ENCODE results near the gene MC1R.

Gene MC1R

DNA sequence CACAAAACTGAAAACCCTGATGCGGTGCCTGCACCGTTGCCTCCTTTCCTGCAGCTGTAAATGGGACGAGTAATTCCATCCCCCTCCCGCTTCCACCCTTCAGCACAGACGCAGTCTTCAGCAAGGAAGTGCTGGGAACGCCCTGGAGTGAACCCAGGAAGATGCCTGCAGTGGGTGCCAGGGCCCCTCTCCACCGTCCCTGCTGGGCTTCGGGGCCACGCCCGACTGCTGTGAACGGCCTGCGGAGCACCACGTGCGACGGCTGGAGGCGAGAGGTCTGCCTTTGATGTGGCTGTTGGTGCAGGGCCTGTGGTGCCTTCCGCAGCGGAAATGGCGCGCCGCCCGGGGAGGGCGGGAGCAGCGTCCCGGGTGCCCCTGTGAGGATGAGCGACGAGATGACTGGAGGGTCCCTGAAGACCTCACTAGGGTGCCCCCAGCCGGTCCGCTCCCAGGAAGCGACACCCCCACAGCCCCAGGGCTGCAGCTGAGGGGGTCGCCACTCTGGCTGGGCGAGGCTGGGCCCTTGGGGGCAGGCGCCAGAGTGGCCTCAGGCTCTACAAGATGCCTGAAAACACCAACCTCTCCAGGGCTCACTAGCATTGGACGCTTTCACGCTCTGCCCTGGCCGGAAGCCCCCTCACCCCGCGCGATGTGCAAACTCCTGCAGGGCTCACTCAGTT lies 749 bp upstream of the MC1R start:
- peak; percentile 90 for DNase-seq (ENCODE audit: low read depth)
- peak overlapping the region; percentile 55 for H3K4me3 ChIP-seq (ENCODE audit: low read length)
- TF ChIP-seq, protein P1, sequence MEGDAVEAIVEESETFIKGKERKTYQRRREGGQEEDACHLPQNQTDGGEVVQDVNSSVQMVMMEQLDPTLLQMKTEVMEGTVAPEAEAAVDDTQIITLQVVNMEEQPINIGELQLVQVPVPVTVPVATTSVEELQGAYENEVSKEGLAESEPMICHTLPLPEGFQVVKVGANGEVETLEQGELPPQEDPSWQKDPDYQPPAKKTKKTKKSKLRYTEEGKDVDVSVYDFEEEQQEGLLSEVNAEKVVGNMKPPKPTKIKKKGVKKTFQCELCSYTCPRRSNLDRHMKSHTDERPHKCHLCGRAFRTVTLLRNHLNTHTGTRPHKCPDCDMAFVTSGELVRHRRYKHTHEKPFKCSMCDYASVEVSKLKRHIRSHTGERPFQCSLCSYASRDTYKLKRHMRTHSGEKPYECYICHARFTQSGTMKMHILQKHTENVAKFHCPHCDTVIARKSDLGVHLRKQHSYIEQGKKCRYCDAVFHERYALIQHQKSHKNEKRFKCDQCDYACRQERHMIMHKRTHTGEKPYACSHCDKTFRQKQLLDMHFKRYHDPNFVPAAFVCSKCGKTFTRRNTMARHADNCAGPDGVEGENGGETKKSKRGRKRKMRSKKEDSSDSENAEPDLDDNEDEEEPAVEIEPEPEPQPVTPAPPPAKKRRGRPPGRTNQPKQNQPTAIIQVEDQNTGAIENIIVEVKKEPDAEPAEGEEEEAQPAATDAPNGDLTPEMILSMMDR (conservative IDR thresholded peaks at IDR 0.05; ENCODE audit: low read length) = no peak

DNA sequence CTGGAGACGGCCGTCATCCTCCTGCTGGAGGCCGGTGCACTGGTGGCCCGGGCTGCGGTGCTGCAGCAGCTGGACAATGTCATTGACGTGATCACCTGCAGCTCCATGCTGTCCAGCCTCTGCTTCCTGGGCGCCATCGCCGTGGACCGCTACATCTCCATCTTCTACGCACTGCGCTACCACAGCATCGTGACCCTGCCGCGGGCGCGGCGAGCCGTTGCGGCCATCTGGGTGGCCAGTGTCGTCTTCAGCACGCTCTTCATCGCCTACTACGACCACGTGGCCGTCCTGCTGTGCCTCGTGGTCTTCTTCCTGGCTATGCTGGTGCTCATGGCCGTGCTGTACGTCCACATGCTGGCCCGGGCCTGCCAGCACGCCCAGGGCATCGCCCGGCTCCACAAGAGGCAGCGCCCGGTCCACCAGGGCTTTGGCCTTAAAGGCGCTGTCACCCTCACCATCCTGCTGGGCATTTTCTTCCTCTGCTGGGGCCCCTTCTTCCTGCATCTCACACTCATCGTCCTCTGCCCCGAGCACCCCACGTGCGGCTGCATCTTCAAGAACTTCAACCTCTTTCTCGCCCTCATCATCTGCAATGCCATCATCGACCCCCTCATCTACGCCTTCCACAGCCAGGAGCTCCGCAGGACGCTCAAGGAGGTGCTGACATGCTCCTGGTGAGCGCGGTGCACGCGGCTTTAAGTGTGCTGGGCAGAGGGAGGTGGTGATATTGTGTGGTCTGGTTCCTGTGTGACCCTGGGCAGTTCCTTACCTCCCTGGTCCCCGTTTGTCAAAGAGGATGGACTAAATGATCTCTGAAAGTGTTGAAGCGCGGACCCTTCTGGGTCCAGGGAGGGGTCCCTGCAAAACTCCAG lies 1.1 kb downstream of the MC1R start:
- no peak for DNase-seq (ENCODE audit: low read depth)
- no peak overlapping the region for H3K4me3 ChIP-seq (ENCODE audit: low read length)
- TF ChIP-seq, protein P1 (conservative IDR thresholded peaks at IDR 0.05; ENCODE audit: low read length) = no peak

DNA sequence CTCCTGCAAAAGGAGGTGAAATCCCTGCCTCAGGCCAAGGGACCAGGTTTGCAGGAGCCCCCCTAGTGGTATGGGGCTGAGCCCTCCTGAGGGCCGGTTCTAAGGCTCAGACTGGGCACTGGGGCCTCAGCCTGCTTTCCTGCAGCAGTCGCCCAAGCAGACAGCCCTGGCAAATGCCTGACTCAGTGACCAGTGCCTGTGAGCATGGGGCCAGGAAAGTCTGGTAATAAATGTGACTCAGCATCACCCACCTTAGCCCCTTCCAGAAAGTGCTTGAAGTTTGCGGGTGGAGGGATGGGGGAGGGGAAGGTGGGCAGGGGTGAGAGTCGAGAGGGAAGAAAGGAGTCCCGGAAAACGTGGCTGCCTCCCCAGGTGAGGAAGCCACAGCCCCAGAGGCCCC lies 2.1 kb downstream of the MC1R start:
- TF ChIP-seq, protein P1 (conservative IDR thresholded peaks at IDR 0.05; ENCODE audit: low read length) = no peak
- DNase-seq (ENCODE audit: low read depth) = peak; percentile 30
- H3K4me3 ChIP-seq (ENCODE audit: low read length) = no peak overlapping the region; the same call in 1 of the 2 replicates

DNA sequence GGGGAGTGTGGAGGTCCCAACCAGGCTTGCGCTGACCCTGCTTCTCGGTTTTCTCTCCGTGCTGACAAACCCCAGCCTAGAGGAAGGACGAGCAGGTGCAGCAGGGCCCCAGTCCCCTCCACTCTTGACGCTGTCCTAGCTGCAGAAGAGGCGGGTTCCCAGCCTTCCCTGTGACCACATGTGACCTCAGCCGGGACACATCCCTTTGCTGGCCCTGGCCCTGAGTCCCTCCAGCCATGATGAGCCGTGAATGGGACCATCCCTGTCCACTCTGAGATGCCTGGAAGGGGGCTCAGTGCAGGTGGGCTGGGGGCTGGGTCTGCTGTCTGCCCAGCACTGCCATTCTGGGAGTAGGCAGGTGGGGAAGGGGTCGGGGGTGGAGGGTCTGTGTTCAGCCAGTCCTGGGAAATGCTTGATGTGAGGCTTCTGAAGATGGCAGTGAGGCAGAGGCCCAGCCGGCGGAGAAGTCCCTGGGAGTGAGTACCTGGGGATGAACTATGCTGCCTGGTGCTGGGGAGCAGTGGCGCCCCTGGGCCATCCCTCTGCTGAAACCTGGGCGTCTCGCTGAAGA lies 2.6 kb downstream of the MC1R start:
- TF ChIP-seq, protein P1 (conservative IDR thresholded peaks at IDR 0.05; ENCODE audit: low read length) = no peak
- no peak for DNase-seq (ENCODE audit: low read depth)

DNA sequence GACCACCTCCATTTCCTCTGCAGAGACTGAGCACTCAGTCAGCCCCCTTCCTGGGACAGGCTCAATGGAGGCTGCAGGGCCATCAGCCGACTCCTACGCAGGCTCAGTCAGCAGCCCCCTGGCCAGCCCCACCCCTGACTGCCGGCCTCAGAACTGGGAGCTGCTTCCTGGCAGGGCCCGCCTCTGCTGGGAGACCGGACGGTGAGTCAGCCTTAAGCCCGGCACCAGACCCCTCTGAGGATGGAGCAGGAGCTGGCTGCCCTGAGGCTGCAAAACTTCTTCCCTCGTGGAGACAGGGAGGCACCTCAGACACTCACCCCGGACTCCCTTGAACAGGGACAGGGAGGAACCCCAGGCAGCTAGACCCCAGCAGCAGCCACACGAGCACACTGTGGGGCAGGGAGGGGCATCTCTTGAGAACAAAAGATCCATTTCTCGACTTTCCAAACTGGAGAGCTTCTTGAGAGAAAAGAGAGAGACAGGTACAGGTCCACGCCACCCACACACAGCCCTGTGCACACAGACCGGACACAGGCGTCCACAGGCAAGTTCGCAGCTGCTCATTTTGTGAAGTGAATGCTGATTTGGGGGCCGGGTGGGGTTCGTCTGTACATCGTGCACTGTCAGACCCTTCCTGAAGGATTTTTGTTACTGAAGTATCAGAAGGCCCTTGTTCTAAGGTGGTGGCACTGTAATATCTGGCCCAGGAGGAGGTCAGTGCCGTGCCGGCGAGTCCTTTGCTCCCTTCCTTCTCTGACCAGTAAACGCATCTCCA lies 3.2 kb downstream of the MC1R start:
- peak; percentile 92 for DNase-seq (ENCODE audit: low read depth)
- TF ChIP-seq, protein P1 (conservative IDR thresholded peaks at IDR 0.05; ENCODE audit: low read length) = no peak
- H3K4me3 ChIP-seq (ENCODE audit: low read length) = peak overlapping the region; percentile 85

More for the DNA sequence above, 2.6 kb downstream of the MC1R start:
- peak overlapping the region; percentile 85 for H3K4me3 ChIP-seq (ENCODE audit: low read length)

DNA sequence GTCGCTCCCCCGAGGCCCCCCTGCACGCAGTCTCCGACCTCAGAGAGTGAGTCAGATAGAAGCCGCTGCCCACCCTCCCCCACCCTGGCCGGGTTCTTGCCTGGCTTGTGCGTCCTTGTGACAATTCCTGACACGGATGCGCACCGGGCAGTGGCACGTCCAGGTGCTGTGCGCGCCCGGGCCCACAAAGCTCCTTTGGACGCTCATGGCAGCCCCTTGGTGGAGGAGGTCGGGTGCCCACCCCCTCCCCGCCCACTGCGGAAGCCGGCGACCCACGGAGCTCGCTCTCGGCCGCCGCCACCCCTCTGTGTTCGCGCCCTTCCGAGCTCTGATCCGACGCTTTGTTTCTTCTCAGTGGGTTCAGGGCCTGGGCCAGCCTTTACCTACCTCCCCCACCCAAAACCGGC lies 3.8 kb downstream of the MC1R start:
- H3K4me3 ChIP-seq (ENCODE audit: low read length) = peak overlapping the region; percentile 85
- DNase-seq (ENCODE audit: low read depth) = peak; percentile 90
- TF ChIP-seq, protein P1 (conservative IDR thresholded peaks at IDR 0.05; ENCODE audit: low read length) = no peak

Measured in AG10803 (cell line).